HG02759 (cell line): ENCODE data around the gene NMNAT2.

Experiments used
- ATAC-seq: cut with Tn5 transposase; IDR thresholded peaks from one replicate; pipeline ENCODE4 v1.9.1; 2021; ENCODE audit warnings: mild to moderate bottlenecking, moderate library complexity; ENCODE audit not compliant: unreplicated experiment

The NMNAT2 gene

GRCh38 chr1:183368213-183369108 lies 49.7 kb downstream of the NMNAT2 start:
- no peak for ATAC-seq

- no peak for ATAC-seq
Observed at GRCh38 chr1:183366116-183366515, 52.1 kb downstream of the NMNAT2 start.

GRCh38 chr1:183365676-183366075 lies 52.5 kb downstream of the NMNAT2 start:
- no peak for ATAC-seq

GRCh38 chr1:183365093-183365492 lies 53.1 kb downstream of the NMNAT2 start:
- no peak for ATAC-seq

- ATAC-seq = no peak
Observed at GRCh38 chr1:183363972-183364371, 54.2 kb downstream of the NMNAT2 start.

GRCh38 chr1:183361081-183361480 lies 57.1 kb downstream of the NMNAT2 start:
- no peak for ATAC-seq

GRCh38 chr1:183360473-183360872 lies 57.7 kb downstream of the NMNAT2 start:
- no peak for ATAC-seq

GRCh38 chr1:183356534-183357182 lies 61.5 kb downstream of the NMNAT2 start:
- no peak for ATAC-seq

- ATAC-seq = no peak
Observed at GRCh38 chr1:183355797-183356196, 62.4 kb downstream of the NMNAT2 start.

GRCh38 chr1:183355181-183355580 lies 63.0 kb downstream of the NMNAT2 start:
- ATAC-seq = no peak

- no peak for ATAC-seq
Observed at GRCh38 chr1:183353597-183353996, 64.6 kb downstream of the NMNAT2 start.

- no peak for ATAC-seq
Observed at GRCh38 chr1:183349201-183349711, 68.9 kb downstream of the NMNAT2 start.

GRCh38 chr1:183346276-183346732 lies 71.9 kb downstream of the NMNAT2 start:
- no peak for ATAC-seq

- no peak for ATAC-seq
Observed at GRCh38 chr1:183339556-183340167, 78.5 kb downstream of the NMNAT2 start.

GRCh38 chr1:183331091-183331742 lies 87.0 kb downstream of the NMNAT2 start:
- no peak for ATAC-seq

- ATAC-seq = no peak
Observed at GRCh38 chr1:183330335-183330734, 87.8 kb downstream of the NMNAT2 start.

- ATAC-seq = no peak
Observed at GRCh38 chr1:183328371-183328770, 89.8 kb downstream of the NMNAT2 start.

- no peak for ATAC-seq
Observed at GRCh38 chr1:183327434-183328290, 90.5 kb downstream of the NMNAT2 start.

GRCh38 chr1:183323849-183324683 lies 94.1 kb downstream of the NMNAT2 start:
- no peak for ATAC-seq
